Brain microvascular endothelial cell (primary cell): ENCODE measurements around the gene GLS2.

Experiments
- DNase-seq: peaks from one replicate; pipeline ENCODE4 v3.0.0-alpha.2; 2020
- H3K27ac ChIP-seq: fragments of 250-450 bp; sonication (Bioruptor Pico); 2 replicates; pipeline ENCODE4 v1.5.1; 2020; ENCODE audit warnings: mild to moderate bottlenecking, moderate library complexity
- H3K27me3 ChIP-seq: fragments of 250-450 bp; sonication (Bioruptor Pico); replicated peaks from 2 replicates; pipeline ENCODE4 v1.5.1; 2020; ENCODE audit warnings: mild to moderate bottlenecking
- H3K36me3 ChIP-seq: fragments of 250-450 bp; sonication (Bioruptor Pico); replicated peaks from 2 replicates; pipeline ENCODE4 v1.5.1; 2020; ENCODE audit warnings: mild to moderate bottlenecking
- H3K4me3 ChIP-seq: 2 replicates; pipeline ENCODE4 v1.5.1; 2011; ENCODE audit warnings: low read depth, mild to moderate bottlenecking, control low read depth, low read length, moderate library complexity
- in situ Hi-C: cut with HindIII; loops from 2 replicates; pipeline ENCODE4 v1.10.0; 2017; ENCODE audit warnings: low sequenced_read_pairs, low pct_ligation_motif_present
- TF ChIP-seq, protein P1 (sequence below): IDR thresholded peaks from 2 replicates; pipeline ENCODE4 v1.5.1; 2011; ENCODE audit warnings: low read depth, mild to moderate bottlenecking, moderate library complexity, low read length, control low read depth, inconsistent platforms; ENCODE audit errors: missing control alignments

Gene GLS2

DNA sequence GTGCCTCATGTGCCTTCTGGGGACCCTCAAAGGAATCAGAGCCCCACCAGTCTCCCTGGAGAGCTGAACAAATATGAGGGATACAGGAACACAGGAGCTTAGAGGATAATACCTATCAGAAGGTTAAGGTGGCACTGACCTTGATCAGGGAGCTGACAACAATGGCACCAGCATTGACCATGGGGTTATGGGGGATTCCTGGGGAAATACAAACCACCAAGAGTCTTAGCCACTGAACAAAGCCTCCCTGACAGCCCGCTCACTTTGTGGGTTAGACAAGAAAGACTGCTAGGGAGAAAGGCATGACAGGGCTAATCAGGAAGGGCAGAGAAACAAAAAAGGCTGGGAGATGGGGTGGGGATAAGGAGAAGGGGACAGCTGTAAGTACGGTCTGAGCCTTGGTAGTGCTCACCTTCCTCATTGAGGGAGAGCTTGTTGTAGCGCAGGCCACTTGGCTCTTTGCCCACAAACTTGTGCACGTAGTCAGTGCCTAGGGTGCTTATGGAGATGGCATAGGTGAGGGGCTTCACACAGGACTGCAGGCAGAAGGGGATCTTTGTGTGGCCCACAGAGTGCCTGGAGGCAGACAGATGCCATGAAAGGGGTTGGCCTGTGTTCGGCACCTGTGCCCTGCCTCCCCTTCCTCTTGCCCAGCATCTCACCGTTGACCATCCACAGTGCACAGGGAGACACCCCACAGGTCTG lies 10.3 kb downstream of the GLS2 start:
- in situ Hi-C loops: no loop called here
- Histone ChIP-seq H3K36me3 (no peaks in the 10 kb centered on the region), H3K4me3 (no peak overlapping the region), H3K27ac (no peak overlapping the region), H3K27me3 (no peaks in the 10 kb centered on the region)
- TF ChIP-seq, protein P1, sequence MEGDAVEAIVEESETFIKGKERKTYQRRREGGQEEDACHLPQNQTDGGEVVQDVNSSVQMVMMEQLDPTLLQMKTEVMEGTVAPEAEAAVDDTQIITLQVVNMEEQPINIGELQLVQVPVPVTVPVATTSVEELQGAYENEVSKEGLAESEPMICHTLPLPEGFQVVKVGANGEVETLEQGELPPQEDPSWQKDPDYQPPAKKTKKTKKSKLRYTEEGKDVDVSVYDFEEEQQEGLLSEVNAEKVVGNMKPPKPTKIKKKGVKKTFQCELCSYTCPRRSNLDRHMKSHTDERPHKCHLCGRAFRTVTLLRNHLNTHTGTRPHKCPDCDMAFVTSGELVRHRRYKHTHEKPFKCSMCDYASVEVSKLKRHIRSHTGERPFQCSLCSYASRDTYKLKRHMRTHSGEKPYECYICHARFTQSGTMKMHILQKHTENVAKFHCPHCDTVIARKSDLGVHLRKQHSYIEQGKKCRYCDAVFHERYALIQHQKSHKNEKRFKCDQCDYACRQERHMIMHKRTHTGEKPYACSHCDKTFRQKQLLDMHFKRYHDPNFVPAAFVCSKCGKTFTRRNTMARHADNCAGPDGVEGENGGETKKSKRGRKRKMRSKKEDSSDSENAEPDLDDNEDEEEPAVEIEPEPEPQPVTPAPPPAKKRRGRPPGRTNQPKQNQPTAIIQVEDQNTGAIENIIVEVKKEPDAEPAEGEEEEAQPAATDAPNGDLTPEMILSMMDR: no peak
- no peak for DNase-seq

DNA sequence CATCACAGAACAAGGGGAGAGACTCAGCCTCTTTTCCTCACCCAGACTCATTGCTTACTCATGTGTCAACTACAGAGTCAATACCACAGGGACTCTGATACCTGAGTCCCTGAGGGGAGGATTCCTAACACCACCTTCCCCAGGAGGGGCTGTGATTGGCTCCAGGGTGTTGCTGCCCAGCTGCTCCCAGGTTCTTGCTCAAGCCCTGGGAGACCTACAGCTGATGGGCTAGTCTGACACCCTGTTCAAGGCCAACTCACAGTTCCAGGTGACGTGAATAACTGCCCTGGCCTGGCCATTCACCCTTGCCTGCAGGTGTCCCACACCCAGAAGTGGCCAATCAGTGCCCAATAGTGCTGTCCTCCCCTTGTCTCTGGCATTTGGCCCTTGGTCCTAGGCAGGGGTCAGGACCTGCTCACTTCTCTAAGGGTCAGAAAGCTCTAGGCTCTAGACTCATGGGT lies 11.0 kb downstream of the GLS2 start:
- DNase-seq: no peak
- no peaks in the 10 kb centered on the region for H3K27me3 ChIP-seq
- in situ Hi-C loops: no loop called here
- no peak overlapping the region for H3K4me3 ChIP-seq
- TF ChIP-seq, protein P1: no peak
- no peaks in the 10 kb centered on the region for H3K36me3 ChIP-seq
- no peak overlapping the region for H3K27ac ChIP-seq

DNA sequence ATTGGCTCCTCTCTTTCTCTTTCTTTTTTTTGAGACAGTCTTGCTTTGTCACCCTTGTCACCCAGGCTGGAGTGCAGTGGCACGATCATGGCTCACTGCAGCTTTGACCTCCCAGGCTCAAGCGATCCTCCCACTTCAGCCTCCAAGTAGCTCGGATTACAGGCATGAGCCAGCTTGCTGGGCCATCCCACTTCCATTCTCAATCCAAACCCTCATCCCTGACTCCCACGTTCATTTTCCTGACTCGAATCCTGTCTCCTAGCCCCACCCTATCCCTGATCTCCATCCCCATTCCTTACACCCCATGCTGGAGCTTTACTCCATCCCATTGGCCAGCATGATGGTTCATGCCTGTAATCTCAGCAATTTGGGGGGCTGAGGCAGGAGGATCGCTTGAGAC lies 11.8 kb downstream of the GLS2 start:
- DNase-seq: no peak
- no peak overlapping the region for H3K4me3 ChIP-seq
- H3K36me3 ChIP-seq: no peaks in the 10 kb centered on the region
- no peak overlapping the region for H3K27ac ChIP-seq
- in situ Hi-C loops: no loop called here
- no peaks in the 10 kb centered on the region for H3K27me3 ChIP-seq
- TF ChIP-seq, protein P1: no peak

DNA sequence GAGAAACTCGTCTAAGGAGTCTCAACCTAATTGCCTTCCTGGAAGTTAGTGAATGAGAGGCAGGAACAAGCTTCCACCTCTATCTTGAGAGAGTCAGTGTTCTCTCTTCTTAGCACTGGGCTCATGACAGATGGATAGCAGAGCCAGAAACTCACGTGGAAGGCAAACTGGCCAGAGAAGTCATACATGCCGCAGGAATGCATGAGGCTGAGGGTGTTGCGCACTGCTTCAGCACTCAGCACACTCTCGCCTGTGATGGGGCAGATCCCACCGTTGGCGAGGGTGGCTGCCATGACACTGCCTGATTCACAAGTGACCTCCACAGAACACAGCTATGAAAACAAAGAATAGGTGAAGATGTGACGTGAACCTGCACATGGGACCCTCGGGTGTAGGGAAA lies 13.6 kb downstream of the GLS2 start:
- no peak for DNase-seq

DNA sequence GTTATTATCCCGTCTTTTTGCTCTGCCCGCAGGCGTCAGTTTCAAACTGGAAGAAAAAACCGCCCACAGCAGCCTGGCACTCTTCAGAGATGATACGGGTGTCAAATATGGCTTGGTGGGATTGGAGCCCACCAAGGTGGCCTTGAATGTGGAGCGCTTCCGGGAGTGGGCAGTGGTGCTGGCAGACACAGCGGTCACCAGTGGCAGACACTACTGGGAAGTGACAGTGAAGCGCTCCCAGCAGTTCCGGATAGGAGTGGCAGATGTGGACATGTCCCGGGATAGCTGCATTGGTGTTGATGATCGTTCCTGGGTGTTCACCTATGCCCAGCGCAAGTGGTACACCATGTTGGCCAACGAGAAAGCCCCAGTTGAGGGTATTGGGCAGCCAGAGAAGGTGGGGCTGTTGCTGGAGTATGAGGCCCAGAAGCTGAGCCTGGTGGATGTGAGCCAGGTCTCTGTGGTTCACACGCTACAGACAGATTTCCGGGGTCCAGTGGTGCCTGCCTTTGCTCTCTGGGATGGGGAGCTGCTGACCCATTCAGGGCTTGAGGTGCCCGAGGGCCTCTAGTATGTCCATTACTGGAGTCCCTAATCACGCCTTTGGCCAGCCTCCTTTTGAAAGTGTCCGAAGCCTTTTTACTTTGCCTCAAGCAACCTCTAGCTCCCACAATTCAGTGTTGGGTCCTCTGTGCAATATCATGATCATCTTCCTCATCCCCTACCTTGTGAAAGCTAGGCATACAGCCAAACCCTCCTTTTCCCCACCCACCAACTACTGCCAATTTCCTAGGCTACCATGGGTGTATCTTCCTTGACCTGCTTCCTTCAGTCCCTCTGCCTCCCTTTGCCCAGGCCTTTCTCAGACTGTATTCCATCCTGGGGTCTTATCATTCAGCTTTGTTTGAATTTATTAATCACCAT lies 18.7 kb downstream of the GLS2 start:
- Histone ChIP-seq H3K27ac (peak overlapping the region; percentile 79), H3K27me3 (no peaks in the 10 kb centered on the region), H3K36me3 (no peaks in the 10 kb centered on the region), H3K4me3 (peak overlapping the region; percentile 94)
- TF ChIP-seq, protein P1: no peak
- DNase-seq: no peak
- in situ Hi-C loops: no loop called here

More for the DNA sequence above, 13.6 kb downstream of the GLS2 start:
- no peak overlapping the region for H3K4me3 ChIP-seq
- in situ Hi-C loops: no loop called here
- no peaks in the 10 kb centered on the region for H3K36me3 ChIP-seq
- no peak overlapping the region for H3K27ac ChIP-seq
- TF ChIP-seq, protein P1: no peak
- H3K27me3 ChIP-seq: no peaks in the 10 kb centered on the region
